GM23338 (cell line): ENCODE data around the gene PRDM5. TPM values are rescaled to one million over a fixed set of nuclear protein-coding genes. Genes with fewer than 3 reads are reported as not detected.

ENCODE experiments used
- ATAC-seq: fragments of 200-7000 bp; cut with Tn5 transposase; 3 replicates; pipeline ENCODE4 v1.9.1; 2020
- DNase-seq: peaks from one replicate; pipeline ENCODE4 v3.0.0-alpha.2; 2015; ENCODE audit warnings: low spot score
- H2AFZ ChIP-seq: fragments of 200-600 bp; sonication (generic); 2 replicates; pipeline ENCODE4 v1.8.0; 2016; ENCODE audit warnings: antibody characterized with exemption, mild to moderate bottlenecking, moderate library complexity
- H3F3A ChIP-seq: fragments of 200-600 bp; sonication (generic); replicated peaks from 2 replicates; pipeline ENCODE4 v1.8.0; 2017; ENCODE audit warnings: antibody characterized with exemption, mixed run types, low read depth
- H3K27ac ChIP-seq: fragments of 200-600 bp; sonication (generic); 2 replicates; pipeline ENCODE4 v1.6.1; 2016; ENCODE audit warnings: low read depth
- H3K27me3 ChIP-seq: fragments of 200-600 bp; sonication (generic); 2 replicates; pipeline ENCODE4 v1.8.0; 2016; ENCODE audit warnings: mild to moderate bottlenecking, mixed run types, moderate library complexity; ENCODE audit not compliant: insufficient read depth
- H3K36me3 ChIP-seq: fragments of 200-600 bp; sonication (generic); 2 replicates; pipeline ENCODE4 v1.8.0; 2016; ENCODE audit warnings: mild to moderate bottlenecking; ENCODE audit not compliant: insufficient read depth
- H3K4me1 ChIP-seq: fragments of 200-600 bp; sonication (generic); 2 replicates; pipeline ENCODE4 v1.8.0; 2016; ENCODE audit warnings: mild to moderate bottlenecking, moderate library complexity; ENCODE audit not compliant: insufficient read depth
- H3K4me2 ChIP-seq: fragments of 200-600 bp; sonication (generic); 2 replicates; pipeline ENCODE4 v1.7.1; 2017; ENCODE audit warnings: mixed run types
- H3K4me3 ChIP-seq: fragments of 200-600 bp; sonication (generic); 2 replicates; pipeline ENCODE4 v1.6.1; 2016; ENCODE audit warnings: mixed run types
- H3K79me2 ChIP-seq: fragments of 200-600 bp; sonication (generic); replicated peaks from 2 replicates; pipeline ENCODE4 v1.8.0; 2017; ENCODE audit warnings: mild to moderate bottlenecking; ENCODE audit not compliant: insufficient read depth
- H3K9me2 ChIP-seq: fragments of 200-600 bp; sonication (generic); 2 replicates; pipeline ENCODE4 v1.8.0; 2017; ENCODE audit not compliant: insufficient read depth
- H4K20me1 ChIP-seq: fragments of 200-600 bp; sonication (generic); replicated peaks from 2 replicates; pipeline ENCODE4 v1.8.0; 2017; ENCODE audit warnings: mild to moderate bottlenecking; ENCODE audit not compliant: insufficient read depth
- H3K27ac Mint-ChIP-seq: 2 replicates; pipeline ENCODE4 v1.8.0; 2020; ENCODE audit warnings: inconsistent platforms, mild to moderate bottlenecking, moderate library complexity, mixed read lengths
- H3K27me3 Mint-ChIP-seq: 3 replicates; pipeline ENCODE4 v1.8.0; 2022; ENCODE audit warnings: low read depth, mild to moderate bottlenecking, moderate library complexity, mixed read lengths, inconsistent platforms; ENCODE audit not compliant: insufficient read depth, poor library complexity
- H3K36me3 Mint-ChIP-seq: 3 replicates; pipeline ENCODE4 v1.8.0; 2021; ENCODE audit warnings: low read depth, mild to moderate bottlenecking, inconsistent platforms, moderate library complexity, mixed read lengths
- H3K4me1 Mint-ChIP-seq: 3 replicates; pipeline ENCODE4 v1.8.0; 2020; ENCODE audit warnings: mild to moderate bottlenecking, inconsistent platforms, mixed read lengths
- H3K4me3 Mint-ChIP-seq: 3 replicates; pipeline ENCODE4 v1.8.0; 2021; ENCODE audit warnings: moderate library complexity, mild to moderate bottlenecking, inconsistent platforms, mixed read lengths
- H3K9me3 Mint-ChIP-seq: 3 replicates; pipeline ENCODE4 v1.8.0; 2020; ENCODE audit warnings: moderate library complexity, mild to moderate bottlenecking, inconsistent platforms, mixed read lengths
- CREB1 ChIP-seq: fragments of 250-450 bp; sonication (Bioruptor Pico); IDR thresholded peaks from 2 replicates; pipeline ENCODE4 v1.5.0; 2020; ENCODE audit warnings: low read depth, mild to moderate bottlenecking, moderate library complexity
- ETS1 ChIP-seq: IDR thresholded peaks from 2 replicates; pipeline ENCODE4 v1.6.1; 2016; ENCODE audit warnings: antibody characterized with exemption
- EZH2phosphoT487 ChIP-seq: fragments of 200-600 bp; sonication (generic); IDR thresholded peaks from one replicate; pipeline ENCODE4 v1.8.1; 2018; ENCODE audit warnings: antibody characterized with exemption; ENCODE audit not compliant: unreplicated experiment
- JUNB ChIP-seq: IDR thresholded peaks from one replicate; pipeline ENCODE4 v1.6.1; 2016; ENCODE audit warnings: antibody characterized with exemption; ENCODE audit not compliant: unreplicated experiment
- ZNF114 ChIP-seq: fragments of 250-450 bp; sonication (Bioruptor Pico); IDR thresholded peaks from 2 replicates; pipeline ENCODE4 v1.5.0; 2020; ENCODE audit warnings: mild to moderate bottlenecking, moderate library complexity
- ZNF331 ChIP-seq: fragments of 250-450 bp; sonication (Bioruptor Pico); IDR thresholded peaks from 2 replicates; pipeline ENCODE4 v1.5.0; 2020; ENCODE audit warnings: low read depth, mild to moderate bottlenecking, moderate library complexity
- ZNF462 ChIP-seq: fragments of 250-450 bp; sonication (Bioruptor Pico); IDR thresholded peaks from 2 replicates; pipeline ENCODE4 v1.5.0; 2020; ENCODE audit warnings: mild to moderate bottlenecking, moderate library complexity
- polyA plus RNA-seq: library from polyadenylated mRNA; unstranded; fragments of >200 nt; fragmentation: Nextera tagmentation; extraction: Ambion mirVana; gene quantifications from 2 replicates; pipeline ENCODE4 v1.2.1, GENCODE V29; 2016
- total RNA-seq: library from RNA; depleted of rRNA; stranded (reverse); fragments of >200 nt; shearing (Covaris generic); gene quantifications from 2 replicates; pipeline ENCODE4 v1.2.3, GENCODE V29; 2014

Gene PRDM5
- total and polyA plus RNA-seq, 2 experiments from 2014 or later: 11.2 to 40.4 TPM

- TF ChIP-seq ETS1 (no peak), JUNB (no peak), CREB1 (CRISPR knock-in tag) (no peak), ZNF462 (no peak)
Observed at GRCh38 chr4:120862432-120862831, 60.1 kb downstream of the PRDM5 start (continued).

- DNase-seq (no peak), ATAC-seq (no peak)
- Histone ChIP-seq H3K79me2 (peaks cover 17% of the 10 kb centered on the region; the same call in 1 of the 2 replicates), H3K27me3 (no peaks in the 10 kb centered on the region), H3K9me2 (0 out of 2 replicates have a peak, but pooled peaks cover 3% of the 10 kb centered on the region), H3K36me3 (no peaks in the 10 kb centered on the region), H3K4me1 (peaks cover 15% of the 10 kb centered on the region), H4K20me1 (no peaks in the 10 kb centered on the region), H3F3A (no peaks in the 10 kb centered on the region), H3K4me2 (no peak overlapping the region), H3K4me3 (no peak overlapping the region), H2AFZ (no peak overlapping the region), H3K27ac (no peak overlapping the region)
- Mint-ChIP-seq H3K27me3 (no peaks in the 10 kb centered on the region), H3K36me3 (no peaks in the 10 kb centered on the region), H3K9me3 (no peaks in the 10 kb centered on the region), H3K4me3 (no peak overlapping the region), H3K27ac (peak overlapping the region; percentile 61; the same call in 1 of the 2 replicates), H3K4me1 (peaks cover 16% of the 10 kb centered on the region)
- TF ChIP-seq ZNF331 (CRISPR knock-in tag) (no peak), EZH2phosphoT487 (no peak), CREB1 (CRISPR knock-in tag) (no peak), ETS1 (no peak), JUNB (no peak), ZNF114 (no peak), ZNF462 (no peak)
Observed at GRCh38 chr4:120861852-120862251, 60.7 kb downstream of the PRDM5 start.
